NOMO-1 treated with DMSO at 0.1 percent for 48 hours (cell line): ENCODE results near the gene TLNRD1.

Source experiments
- DNase-seq: peaks from one replicate; lab custom pipeline; 2025; ENCODE audit not compliant: unreplicated experiment; lab: John Stamatoyannopoulos, UW

TLNRD1 gene

DNA sequence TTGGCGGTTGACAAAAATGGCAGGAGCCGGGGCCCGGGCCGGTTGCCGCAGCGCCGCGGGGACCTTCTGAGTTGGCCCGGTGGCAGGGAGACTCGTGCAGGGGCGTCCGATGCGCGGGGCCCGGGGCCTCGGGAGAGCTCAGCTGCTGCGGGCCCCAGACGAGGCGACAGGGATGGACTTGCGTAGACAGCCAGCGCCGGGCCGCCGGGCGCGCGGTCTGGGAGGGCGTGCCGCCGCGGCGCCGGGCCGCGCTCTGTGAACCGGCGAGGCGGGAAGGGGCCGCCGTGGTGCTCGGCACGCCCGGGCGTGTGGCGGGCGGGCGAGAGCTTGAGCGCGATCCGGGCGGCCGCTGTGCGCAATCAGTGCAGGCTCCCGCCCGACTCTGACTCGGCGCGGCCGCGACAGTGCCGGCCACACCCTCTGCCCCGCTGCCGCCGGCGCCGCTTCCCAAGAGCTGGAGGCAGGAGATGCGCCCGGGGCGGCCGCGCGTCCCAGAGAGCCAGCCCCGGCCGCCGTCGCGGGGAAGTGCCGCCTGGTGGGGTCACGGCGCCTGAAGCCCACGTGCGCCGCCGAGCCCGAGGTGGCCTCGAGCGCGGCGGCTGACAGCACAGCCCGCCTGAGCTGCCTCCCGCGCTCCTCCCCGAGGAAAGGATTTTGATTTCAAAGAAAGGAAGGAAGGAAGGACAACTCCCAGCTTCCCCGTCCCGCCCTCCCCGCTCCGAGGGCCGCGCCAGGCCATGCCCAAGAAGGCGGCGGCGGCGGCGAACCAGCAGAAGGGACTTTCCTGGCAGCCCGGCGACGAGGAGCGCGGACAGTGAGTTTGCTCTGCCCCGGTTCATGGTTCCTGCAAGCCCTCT lies 657 bp downstream of the TLNRD1 start:
- peak; percentile 39 for DNase-seq

DNA sequence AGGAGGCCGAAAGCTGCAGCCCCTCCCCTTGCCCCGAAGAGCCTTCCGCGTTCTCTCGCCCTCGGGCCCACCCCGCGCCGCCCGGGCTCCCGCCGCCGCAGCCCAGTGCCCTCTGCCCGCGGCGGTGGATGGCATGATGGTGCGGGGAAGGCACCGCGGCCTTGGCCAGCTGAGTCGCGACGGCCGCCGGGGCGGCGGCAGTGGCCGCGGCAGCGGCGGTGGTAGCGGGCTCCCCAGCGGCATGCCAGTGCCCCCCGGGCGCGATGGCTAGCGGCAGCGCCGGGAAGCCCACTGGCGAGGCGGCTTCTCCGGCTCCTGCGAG lies 1.2 kb downstream of the TLNRD1 start:
- DNase-seq: no peak

DNA sequence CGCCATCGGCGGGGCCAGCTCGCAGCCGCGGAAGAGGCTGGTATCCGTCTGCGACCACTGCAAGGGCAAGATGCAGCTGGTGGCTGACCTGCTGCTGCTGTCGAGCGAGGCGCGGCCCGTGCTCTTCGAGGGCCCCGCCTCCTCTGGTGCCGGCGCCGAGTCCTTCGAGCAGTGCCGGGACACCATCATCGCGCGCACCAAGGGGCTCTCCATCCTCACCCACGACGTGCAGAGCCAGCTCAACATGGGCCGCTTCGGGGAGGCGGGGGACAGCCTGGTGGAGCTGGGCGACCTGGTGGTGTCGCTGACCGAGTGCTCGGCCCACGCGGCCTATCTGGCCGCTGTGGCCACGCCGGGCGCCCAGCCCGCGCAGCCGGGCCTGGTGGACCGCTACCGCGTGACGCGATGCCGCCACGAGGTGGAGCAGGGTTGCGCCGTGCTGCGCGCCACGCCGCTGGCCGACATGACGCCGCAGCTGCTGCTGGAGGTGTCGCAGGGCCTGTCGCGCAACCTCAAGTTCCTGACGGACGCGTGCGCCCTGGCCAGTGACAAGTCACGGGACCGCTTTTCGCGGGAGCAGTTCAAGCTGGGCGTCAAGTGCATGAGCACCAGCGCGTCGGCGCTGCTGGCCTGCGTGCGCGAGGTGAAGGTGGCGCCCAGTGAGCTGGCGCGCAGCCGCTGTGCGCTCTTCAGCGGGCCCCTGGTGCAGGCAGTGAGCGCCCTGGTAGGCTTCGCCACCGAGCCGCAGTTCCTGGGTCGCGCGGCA lies 1.8 kb downstream of the TLNRD1 start:
- no peak for DNase-seq

DNA sequence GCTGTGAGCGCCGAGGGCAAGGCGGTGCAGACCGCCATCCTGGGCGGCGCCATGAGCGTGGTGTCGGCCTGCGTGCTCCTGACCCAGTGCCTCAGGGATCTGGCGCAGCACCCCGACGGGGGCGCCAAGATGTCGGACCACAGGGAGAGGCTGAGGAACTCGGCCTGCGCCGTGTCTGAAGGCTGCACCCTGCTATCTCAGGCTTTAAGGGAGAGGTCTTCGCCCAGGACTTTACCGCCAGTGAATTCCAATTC lies 2.3 kb downstream of the TLNRD1 start:
- no peak for DNase-seq

DNA sequence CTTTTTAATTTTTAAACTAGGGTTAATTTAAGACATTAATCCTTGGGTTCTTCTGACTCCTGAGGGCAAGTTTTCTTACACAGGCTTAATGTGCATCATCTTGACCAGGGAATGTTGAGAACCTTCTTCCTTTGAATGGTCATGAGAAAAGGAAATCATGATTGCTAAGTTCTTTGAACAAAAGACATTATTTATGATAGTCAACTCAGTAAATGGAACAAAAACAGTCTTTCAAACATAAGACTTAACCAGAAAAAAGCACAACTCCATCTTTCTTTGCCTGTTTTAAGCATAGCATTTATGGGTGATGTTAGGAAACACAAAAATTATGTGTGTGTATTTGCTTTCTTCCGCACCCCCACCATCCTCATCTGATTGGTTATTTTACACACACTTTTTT lies 5.4 kb downstream of the TLNRD1 start:
- no peak for DNase-seq

DNA sequence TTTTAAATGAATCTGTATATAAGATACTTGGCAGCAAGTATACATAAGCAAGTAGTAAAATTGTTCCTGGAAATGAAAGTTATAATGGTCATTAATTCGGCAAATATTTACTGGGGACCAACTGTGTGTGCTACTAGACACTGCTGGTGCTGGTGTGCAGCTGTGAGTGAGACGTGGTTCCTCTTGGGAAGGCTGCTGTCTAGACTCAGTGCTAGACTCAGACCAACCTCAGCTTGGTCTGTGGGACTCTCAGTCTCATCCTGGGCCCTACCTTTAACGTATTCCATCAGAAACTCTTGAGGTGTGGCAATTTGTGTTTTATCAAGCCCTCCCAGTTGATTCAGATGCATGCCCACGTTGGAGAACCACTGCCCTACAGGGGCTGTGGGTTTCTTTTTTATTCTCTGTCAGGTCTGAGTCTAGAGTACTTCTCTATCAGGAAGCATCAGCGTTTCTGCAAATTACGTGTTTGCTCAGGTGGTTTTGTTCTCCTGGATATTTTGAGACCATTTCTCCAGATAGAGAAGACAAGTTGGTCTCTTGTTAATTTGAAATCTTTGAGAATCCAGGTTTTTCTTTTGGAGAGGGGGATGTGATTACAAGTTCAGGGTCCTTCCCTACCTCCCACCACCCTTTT lies 6.8 kb downstream of the TLNRD1 start:
- DNase-seq: no peak

DNA sequence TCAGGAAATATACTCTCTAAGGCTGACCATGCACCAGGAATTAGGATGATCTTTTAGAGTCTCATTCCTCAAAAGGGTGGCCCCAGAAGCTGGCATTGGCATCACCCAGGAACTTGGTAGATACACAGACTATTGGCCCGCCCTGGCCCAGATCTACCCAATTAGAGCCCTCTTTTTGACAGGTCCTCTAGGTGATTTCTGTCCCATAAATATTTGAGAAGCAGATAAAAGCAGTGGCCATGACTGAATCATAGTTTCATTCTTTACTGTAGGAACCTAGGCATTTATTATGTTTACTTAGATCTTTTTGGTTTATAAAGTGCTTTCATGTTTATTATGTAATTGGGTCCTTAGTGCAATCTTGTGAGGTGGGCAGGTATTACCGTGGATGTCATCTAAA lies 7.6 kb downstream of the TLNRD1 start:
- no peak for DNase-seq

DNA sequence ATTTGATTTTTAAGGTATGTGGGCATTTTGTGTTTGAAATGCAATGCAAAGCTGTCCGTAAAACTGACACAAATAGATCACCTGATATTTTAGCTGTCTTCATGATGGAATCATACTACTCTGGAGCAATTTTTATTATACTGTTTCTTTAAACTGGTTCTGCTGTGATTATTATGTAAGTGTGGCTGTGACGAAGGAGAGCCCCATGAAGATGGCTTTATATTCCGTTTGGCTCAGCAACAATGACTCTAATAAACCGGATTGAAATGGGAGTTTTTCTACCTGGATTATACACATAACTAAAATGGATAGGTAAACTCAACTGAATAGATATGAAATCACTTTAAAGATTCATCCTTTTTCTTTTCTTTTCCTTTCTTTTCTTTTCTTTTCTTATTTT lies 9.4 kb downstream of the TLNRD1 start:
- DNase-seq: no peak

DNA sequence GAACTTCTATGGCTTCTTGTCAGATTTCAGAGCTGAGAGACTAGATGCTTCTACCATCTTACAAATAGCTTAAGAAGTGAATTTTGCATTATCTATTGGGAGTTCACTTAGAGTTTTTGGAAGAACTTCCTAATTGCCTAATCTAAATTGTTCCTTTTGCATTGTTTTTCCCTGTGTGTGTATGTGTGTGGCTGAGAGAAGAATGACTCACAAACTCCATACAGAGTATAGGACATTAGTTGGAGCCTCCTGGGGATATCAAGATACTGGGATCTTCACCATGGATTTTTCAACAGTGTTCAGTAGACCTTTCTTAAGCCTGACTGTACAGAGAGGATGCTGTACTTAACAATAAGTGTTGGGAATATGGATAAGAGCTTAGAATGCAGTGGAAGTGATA lies 10.9 kb downstream of the TLNRD1 start:
- DNase-seq: no peak

DNA sequence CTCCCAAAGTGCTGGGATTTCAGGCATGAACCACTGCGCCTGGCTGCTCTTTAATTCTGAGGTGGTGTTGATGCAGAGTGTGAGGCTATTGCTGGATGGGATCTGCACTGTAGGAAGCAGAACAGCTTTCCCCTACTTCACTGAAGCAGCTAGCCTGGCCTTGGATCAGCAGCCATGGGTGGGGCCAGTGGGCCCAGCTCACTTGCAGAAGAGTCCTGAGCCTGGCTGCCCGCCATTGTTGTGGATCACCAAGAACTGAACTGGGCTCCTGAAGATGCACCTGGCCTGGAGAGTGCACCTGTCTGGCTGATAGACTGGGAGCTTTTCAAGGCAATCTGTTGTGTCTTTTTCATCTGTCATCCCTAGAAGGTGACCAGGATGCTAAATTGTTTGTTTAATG lies 11.9 kb downstream of the TLNRD1 start:
- no peak for DNase-seq

DNA sequence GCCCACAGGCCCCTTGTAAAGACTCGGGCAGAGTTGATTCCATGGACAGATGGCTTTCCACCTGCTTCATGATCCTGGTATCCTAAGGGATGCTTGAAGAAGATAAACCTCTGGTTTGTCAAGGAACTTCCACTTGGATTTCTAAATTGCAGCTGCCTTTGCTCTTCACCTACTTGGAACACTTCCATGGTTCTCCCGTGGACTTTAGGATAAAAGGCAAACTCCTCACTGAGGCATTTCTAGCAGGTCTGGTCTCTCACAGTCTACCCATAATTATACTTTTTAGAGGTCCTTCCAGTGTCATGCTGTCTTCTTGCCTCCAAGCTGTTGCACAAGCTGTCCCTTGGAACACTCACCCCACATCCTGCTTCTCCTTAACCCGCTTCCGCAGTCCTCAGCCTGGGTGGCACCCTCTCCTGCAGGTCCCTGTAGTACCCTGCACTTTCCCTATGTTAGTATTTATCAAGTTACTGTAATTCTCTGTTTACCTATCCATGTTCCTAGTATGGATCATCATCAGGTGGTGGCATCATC lies 12.7 kb downstream of the TLNRD1 start:
- no peak for DNase-seq

DNA sequence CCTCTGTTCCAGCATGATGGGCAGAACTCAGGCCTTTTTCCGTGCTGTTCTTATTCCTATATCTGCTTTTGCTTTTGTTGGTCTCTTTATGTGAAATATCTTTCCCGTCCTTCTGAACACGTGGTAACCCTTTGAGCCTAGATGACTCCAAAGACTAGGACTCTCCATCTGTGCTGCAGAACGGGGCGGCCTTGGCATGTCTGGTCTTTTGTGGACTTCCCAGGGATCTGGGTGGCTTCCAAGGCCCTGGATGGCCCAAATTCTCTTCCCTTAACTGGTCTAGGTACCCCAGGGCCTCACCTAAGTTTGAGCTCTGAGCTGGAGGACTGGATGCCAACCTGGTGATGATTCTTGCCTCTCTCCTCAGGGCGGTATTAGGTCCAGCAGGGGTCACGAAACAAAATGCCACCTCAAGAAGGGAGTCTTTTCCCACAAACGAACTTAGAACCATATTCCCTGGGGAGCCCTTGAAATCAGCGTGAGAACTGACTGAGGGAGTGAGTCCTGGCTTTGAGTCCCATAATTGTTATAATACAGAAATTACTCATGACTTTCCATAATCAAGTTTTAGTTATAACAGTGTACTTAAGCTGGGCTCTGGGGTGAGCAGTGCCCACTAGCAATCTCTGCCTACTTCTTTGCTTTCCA lies 13.8 kb downstream of the TLNRD1 start:
- no peak for DNase-seq

DNA sequence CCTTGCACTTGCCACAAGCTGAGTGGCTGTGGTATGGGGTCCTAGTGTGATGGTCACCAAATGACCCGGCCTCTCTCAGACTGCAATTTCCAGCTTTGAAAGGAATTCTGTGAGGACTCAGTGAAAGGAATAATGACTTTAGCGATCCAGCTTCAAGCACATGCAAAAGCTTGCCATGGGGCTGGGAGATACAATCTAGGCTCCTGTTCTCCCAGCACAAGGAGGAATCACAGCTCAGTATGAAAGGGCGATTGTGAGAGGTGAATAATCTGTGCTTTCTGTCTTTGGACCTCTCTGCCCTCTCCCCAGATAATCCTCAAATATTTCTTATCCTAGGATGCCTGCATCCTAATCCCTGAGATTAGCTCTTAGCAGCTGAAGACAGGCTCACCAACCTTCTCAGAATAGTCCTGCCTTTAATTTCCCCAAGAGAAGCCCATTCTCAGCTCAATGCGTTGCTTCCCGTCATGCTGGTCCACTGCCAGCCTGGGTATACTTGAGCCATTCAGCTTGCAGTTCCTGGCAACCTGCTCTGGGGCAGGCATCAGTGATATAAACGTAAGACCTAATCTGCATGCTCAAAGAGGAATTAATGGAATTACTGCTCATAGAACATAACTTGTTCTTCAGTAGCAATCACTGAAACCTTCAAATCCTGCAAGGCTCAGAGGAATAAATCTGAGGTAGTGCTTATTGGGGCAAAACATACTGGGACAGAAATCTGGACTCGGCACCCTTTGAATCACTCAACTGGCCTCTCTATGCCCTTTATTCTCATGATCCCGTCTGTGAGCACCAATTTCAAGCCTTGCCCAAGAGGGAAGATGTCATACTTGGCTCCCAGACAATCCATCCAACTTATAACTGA lies 15.1 kb downstream of the TLNRD1 start:
- no peak for DNase-seq

DNA sequence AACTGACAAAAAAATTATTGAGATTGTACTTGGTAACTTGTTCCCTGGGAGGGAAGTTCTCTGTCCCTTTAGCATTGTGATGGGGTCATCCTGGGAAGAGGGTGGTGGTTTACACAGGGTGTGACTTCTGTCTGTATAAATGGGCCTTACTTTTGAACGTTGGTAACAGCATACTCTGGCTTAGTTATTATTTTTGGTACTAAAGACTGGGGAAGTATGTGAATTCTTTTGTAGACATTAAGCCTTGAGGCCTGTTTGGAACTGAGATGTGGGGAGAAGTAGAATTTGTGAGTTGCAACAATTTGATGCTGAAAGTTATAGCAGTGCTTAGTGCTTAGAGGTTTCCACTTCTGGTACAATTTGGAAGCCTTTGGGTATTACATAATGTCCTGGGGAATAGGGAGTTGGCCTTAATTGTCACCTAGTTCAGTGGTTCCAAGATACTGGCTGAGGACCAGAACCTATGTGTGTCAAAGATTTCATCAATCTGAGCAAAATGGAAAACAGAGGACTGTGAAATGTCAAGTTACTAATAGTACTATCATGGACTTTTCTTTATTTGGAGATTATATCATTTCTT lies 15.9 kb downstream of the TLNRD1 start:
- no peak for DNase-seq

DNA sequence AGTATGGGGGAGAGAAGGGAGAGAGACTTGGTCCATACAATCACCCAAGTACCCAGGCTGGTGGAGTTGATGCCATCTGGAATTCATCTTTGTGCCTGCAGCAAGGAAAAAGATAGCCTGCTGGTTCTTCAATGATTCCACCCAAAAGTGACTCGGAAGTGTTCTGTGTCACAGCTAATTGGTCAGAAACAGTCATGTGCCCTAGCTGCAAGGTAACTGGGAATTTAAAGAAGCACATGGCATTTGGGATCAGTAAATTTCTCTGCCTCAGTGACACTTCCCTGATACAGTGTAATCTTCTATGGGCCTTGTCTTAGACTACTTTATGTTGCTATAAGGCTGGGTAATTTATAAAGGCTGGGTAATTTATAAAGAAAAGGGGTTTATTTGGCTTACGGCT lies 17.5 kb downstream of the TLNRD1 start:
- no peak for DNase-seq

DNA sequence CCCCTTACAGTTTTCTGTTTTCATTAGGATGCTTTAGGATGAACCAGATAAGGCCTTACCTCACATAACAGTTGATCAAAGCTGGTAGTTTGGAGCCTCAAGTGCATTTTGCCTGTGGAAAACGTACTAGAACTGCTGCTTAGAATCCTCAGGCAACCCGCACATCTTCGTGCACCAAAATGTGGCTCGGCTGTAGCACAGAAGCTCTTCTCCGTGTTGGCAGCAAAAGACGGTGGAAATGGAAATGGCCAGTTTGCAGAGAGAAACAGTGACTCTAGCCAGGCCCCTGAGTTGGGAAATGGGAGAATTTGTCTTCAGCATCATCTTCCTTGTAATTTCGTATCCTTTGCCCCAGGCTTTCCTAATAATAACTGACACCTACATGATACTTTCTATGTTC lies 20.6 kb downstream of the TLNRD1 start:
- DNase-seq: no peak

DNA sequence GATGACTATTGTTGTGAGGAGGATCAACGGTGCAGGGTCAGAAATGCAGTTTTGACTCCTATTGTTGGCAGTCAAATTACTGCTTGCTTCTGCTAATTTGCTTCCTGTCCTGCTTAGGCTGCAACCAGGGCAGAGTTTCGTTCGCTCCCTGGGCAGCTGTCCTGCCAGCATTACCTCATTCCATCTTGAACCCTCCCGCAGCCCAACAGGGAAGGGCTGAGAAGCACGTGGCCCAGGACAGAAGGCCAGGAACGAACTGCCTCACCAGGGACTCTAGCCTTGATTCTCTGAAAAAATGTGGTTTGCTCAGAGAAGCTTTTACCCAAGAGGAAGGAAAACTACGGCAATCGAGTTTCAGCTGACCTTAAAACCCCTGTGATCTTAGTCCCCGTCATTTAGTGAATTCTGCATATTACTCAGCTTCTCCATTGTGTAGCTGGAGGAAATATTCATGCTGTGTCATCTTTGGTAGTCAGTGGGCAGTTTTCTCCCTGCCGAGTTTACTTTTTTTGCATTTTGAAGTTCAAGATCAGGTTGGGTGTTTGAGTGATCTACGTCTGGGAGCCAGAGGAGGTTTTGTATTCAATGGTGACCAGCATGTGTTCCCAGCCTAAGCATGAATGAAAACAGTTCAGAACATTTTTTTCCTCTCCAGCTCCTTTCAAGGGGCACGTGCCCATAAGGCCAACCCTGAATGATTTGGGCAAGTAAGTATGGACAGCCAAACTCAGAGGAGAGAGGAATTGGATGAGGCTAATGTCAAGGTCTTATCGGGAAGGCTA lies 23.0 kb downstream of the TLNRD1 start:
- peak; percentile 93 for DNase-seq

DNA sequence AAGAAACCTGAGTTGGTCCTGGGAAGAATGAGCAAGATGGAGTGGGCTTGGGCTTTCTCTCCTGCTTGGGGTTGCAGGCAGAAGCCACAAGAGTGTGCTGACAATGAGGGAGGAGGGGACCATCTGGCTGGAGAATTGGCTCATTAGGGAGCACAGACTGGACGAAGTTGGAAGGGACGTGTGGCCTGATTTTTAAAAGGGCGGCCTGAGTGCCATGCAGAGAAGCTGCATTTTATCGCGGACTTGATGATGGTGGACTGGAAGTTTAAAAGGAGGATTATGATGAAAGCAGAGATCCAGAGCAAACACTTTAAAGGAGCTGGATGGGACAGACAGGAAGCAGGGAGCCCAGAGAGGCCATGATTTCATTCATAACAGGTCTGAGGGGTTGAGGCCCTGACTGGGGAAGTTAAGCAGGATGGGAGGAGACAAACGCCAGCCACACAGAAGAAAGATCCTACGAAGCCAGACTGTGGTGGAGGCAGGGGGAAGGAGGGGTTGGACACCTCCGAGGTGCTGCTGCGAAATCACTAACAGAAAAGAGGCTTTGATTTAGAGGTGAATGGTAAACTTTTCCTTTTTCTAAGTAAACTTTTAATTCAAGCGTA lies 23.6 kb downstream of the TLNRD1 start:
- DNase-seq: peak; percentile 52

DNA sequence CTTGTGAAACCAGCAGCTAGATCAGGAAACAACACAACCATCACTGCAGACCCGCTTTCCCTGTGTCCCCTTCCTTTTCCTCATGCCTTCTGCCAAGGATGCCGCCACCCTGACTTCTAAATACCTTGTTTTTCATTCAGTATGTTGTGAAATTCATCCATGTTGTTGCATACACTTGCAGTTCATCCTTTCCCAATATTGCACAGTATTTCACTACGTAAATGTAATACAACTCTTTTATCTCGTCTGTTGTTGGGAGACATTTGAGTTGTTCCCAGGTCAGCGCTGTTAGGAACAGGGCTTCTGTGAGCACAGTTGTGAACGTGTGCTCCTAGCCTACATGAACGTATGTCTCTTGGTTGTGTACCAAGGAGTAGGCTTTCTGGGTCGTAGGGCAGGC lies 24.2 kb downstream of the TLNRD1 start:
- DNase-seq: no peak
